GM04503 (cell line): ENCODE measurements around the gene ALK.

Experiments used
- DNase-seq: peaks from one replicate; pipeline ENCODE4 v3.0.0-alpha.2; 2012; ENCODE audit warnings: low read depth

The ALK gene

DNA sequence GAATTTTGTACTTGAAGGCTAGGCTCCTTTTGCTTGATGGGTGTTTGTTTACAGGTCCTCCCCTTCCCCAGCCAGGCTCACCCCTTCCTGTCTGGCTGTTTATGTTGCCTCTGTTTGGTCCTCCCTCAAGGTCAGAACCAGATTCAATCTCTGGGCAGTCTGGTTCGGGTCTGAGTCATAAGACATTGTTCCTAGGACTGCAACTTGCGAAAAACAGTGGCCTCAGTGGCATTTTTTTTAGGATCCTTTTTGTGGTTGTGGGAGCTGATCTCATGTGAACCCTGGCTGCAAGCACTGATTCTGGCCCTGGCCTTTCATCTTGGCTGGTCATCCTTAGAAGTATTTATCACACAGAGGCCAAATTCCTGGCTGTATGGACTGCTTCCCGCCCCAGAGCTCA is 435.8 kb downstream of the ALK start:
- no peak for DNase-seq

DNA sequence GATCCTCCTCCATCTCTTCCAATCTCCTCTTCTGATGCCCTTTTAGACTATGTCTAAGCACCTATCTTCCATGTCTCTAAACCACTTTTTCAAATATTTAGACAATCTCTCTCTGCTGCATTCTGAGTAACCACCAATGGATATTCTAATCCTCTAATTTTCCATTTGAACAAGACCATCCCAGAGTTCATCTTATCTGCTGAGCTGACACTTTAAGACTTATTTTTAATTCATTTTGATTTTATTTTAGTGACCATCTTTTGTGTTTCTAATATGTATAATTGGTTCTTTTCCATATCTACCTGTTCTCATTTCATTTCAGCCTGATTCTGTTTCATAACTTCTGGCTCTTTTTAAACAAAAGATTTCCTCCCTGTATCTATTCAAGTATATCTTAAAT is 436.3 kb downstream of the ALK start:
- no peak for DNase-seq

- no peak for DNase-seq
These were observed 438.5 kb downstream of the ALK start for GRCh38 chr2:29482867-29483266.

- DNase-seq, result no peak
These were observed 439.0 kb downstream of the ALK start for GRCh38 chr2:29482348-29482747.

- DNase-seq, result no peak
These were observed 440.1 kb downstream of the ALK start for GRCh38 chr2:29481313-29481712.

DNA sequence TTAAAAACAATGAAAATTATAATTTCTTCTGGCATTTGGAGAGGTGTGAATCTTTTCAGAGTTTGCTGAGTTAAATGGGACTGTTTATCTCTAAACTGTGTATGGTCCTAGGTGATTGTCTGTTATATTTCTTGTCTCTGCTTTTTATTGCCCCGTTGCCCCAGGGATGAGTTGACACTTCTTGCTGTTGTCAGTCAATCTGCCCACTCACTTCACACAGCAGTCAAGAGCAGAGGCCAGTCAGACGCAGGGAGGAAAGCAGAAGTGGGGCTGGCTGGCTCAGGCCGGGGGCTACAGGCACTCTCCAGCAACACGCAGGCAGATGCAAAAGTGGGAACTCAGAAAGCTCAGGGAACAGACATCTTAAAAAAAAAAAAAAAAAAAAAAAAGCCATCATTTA is 441.0 kb downstream of the ALK start:
- DNase-seq, result no peak

- DNase-seq, result no peak
These were observed 442.0 kb downstream of the ALK start for GRCh38 chr2:29479401-29479800.

- DNase-seq, result no peak
These were observed 442.7 kb downstream of the ALK start for GRCh38 chr2:29478641-29479040.

DNA sequence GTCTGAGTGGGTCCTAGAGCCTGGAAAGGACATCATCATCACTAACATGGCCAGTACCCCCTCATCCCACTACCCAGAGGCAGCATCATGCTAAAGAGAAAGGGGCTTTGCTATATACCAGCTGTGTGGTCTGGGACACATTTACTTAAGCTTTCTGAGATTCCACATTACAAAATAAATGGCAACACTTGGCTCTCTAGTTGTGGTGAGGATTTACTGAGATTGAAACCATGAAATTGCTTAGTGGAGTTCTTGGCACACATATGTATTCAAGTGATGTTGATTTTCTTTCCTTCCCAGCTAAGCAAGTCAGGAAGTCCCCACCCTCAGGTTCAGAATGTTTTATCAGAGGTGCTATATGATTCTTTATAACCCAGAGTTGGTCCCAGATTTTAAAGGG is 444.2 kb downstream of the ALK start:
- DNase-seq, result no peak

GRCh38 chr2:29475499-29475898 is 445.9 kb downstream of the ALK start:
- no peak for DNase-seq

- no peak for DNase-seq
These were observed 451.4 kb downstream of the ALK start for GRCh38 chr2:29469961-29470360.

- DNase-seq, result no peak
These were observed 451.9 kb downstream of the ALK start for GRCh38 chr2:29469516-29469915.

DNA sequence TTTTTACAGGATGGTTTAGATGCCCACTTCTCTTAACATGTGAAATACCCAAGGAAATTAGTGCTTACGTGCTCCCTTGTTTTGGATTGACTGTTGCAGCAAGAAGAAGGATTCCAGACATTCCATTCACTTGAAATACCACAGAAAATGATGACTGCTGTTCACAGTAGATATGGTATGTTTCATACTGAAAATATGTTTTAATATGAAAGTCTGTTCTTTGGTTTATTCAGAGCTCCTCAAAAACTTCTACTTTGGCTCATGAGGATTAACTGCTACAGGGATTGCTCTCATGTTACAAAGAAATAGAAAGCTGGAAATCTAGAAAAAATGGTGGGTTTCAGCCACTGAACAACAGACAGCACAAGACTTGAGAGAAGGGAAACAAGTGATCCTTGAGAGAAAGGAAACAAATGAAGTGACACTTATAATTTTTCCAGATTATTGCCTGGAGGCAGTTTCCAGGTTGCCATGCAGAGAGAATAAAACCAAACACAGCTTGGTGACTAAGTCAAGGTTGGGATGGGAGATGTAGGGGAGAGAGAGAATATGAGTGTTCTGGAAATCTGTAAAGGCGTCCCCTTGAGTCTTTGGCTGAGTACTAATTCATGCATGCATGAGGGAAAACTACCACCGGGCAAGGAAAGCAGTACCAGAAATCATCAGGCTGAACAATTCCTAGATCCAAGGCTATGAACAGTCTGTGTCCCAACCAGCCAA is 458.0 kb downstream of the ALK start:
- peak; percentile 72 for DNase-seq

DNA sequence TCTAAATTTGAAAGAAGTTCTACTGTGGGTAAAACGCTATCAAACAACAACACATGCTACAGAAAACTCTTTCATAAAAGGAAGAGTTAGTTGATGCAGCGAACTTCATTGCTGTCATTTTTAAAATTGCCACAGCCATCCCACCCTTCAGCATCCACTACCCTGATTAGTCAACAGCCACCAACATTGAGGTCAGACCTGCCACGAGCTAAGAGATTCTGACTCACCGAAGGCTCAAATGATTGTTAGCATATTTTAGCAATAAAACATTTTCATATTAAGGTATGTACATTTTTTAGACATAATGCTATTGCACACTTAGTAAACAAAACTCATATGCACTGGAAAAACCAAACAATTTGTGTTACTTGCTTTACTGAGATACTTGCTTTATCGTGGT is 459.1 kb downstream of the ALK start:
- peak; percentile 36 for DNase-seq

DNA sequence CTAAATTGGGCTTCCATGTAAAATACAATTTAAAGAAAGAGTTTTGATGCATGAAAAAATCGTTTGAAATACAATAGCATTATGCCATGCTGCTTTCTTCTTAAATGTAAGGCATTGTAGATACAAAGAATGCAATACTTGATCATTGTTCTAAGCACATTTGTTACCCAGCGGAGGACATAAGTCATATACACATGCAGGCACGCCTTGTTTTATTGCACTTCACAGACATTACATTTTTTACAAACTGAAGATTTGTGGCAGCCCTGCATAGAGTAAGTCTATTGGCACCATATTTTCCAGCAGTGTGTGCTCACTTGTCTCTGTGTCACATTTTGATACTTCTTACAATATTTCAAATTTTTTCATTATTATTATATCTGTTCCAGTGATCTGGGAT is 461.2 kb downstream of the ALK start:
- no peak for DNase-seq

- peak; percentile 45 for DNase-seq
These were observed 461.8 kb downstream of the ALK start for GRCh38 chr2:29459445-29460179.

GRCh38 chr2:29456429-29456828 is 465.0 kb downstream of the ALK start:
- no peak for DNase-seq

DNA sequence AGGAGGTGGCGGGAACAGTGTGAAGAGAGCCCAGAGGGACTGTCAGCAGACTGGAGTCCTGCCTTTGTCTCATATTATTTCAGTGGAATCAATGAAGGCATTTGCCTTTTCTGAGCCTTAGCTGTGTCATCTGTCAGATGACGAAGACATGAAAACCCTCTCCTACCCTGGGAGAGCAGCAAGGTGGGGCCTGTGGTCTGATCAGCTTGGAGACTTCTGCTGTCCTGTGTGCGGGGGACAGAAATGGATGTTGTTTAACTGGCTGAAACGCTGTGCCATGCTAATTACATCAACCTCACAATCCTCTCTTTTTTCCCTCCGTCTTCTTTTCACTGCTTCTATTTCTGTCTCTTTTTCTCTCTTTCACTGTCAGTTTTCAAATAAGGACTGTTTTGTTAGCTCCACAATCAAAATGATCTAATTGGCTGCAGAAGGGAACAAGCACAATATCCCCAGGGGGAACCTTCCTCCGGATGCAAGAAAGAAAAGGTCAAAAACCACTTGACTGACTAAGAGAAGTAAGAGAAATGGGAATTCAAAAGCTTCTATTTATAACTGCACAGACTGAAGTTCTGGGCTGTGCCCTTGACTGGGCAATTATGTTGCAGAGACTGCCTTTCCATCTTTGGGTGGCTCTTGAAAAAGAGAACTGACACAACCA is 466.1 kb downstream of the ALK start:
- no peak for DNase-seq

- DNase-seq, result no peak
These were observed 469.4 kb downstream of the ALK start for GRCh38 chr2:29452036-29452435.

DNA sequence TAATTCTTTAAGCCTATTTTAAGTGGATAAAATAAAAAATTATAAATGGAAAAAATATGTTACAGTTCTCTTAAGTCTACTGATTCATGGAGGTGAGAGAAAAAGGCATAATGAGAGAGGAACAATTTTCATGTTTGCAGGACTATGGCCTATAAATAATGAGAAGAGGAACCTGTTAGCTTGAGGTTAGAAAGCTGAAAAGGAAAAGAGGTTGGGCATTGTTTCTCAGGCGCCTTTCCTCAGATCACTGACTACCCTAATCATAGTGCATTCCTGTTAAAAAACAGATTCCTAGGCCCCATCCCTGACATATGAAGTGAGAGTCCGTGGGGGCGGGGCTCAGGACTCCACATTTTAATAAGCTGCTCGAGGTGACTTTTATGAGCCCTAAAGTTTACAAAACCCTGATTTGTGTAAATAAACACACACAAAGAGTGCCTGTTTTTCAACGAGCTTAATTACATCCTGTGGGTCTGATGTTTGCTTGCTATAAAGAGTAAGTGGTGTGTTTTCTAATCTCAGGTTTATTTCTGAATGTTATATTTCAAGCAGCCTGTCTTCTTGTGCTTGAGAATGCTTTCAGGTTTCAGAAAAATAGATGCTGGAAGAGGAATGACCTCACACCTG is 470.7 kb downstream of the ALK start:
- DNase-seq, result no peak

DNA sequence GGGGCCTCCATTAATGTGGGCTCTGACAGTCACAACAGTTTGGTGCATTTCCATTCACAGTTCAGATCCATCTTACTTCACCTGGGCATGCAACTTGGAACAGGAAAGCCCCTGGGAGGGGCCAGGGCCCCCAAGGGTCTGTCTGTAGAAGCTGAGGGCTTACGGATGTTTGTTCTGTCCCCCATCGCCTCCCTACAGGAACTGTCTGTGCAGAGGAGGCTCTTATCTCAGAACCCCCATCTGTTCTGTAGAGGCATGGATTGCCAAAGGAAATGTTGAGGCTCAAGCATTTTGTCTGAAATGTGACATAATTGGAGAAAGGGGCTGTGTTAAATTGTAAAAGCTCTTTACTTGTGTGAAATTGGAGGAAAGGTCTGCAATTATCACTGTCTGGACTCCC is 471.9 kb downstream of the ALK start:
- DNase-seq, result no peak

DNA sequence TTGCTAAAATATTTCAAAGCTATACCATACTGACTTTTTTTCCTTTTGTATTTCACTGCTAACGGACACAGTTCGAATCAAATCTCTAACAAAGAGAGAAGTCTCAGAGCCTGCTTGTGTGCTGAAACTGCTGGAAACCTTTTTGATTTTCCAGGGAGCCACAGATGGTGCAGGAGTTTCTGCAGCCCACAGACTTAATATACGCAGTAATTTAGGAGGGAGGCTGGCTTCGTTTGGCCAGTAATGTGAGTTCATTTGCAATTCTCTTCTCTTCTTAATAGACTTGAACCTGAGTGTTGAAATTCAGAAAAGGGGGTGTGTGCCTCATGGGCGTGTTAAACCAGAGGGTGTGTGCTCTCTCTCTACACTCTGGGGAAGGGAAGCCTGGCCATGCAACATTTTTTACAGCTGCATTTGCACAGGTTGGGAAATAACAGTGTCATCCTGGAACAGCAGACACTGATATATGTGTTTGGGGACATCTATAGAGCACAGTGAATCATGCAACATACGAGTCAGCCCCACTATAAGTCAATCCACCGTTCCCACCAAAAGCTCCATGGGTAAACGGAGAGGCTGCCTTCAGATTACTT is 473.2 kb downstream of the ALK start:
- no peak for DNase-seq
